ENCODE measurements around the gene SRGAP3. TPM values are rescaled to one million over a fixed set of nuclear protein-coding genes. Genes with fewer than 3 reads are reported as not detected.

SRGAP3 gene
- total RNA-seq, 1 experiment from 2014 or later: 17.9 TPM

DNA sequence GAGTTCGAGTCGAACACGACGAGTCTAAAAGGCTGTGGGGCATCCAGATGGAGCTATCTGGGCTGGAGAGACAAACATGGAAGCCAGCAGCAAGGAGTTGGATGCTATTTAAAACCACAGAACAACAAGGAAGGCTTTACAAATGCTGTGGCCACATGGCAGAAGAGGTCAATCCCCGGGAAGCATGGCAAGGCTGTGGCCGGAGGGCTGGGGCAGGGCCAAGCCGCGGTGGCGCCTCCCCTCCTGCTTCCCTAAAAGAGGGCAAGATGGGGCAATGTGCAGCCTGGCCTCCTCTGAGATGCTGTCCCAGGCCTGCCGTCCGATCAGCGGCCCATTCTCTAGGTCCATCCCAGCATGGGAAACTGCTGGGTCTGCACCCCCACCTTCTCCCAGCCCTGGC lies 139.1 kb downstream of the SRGAP3 start:
- Mint-ChIP-seq H3K27ac (no peak overlapping the region), H3K4me3 (no peak overlapping the region), H3K4me1 (peaks cover 16% of the 10 kb centered on the region), H3K9me3 (peaks cover 8% of the 10 kb centered on the region), H3K27me3 (ENCODE audit: low read depth) (no peaks in the 10 kb centered on the region), H3K36me3 (peaks cover 6% of the 10 kb centered on the region)
- CTCF ChIA-PET: interaction anchor here (1.7 to 4.5 kb wide), 6 partner anchors 9 to 193 kb away, joined by 5 to 44 read pairs (median 12); no protein-coding TSS in a partner anchor
- POLR2A ChIA-PET: no interaction called here
- DNase-seq (ENCODE audit: low spot score) (no peak), ATAC-seq (no peak)
- TF ChIP-seq, protein P1, sequence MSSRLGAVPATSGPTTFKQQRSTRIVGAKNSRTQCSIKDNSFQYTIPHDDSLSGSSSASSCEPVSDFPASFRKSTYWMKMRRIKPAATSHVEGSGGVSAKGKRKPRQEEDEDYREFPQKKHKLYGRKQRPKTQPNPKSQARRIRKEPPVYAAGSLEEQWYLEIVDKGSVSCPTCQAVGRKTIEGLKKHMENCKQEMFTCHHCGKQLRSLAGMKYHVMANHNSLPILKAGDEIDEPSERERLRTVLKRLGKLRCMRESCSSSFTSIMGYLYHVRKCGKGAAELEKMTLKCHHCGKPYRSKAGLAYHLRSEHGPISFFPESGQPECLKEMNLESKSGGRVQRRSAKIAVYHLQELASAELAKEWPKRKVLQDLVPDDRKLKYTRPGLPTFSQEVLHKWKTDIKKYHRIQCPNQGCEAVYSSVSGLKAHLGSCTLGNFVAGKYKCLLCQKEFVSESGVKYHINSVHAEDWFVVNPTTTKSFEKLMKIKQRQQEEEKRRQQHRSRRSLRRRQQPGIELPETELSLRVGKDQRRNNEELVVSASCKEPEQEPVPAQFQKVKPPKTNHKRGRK (CRISPR knock-in tag; IDR thresholded peaks at IDR 0.05; ENCODE audit: borderline replicate concordance): no peak
- TF ChIP-seq GRHL2 (CRISPR knock-in tag; IDR thresholded peaks at IDR 0.05; ENCODE audit: insufficient replicate concordance, severe bottlenecking) (no peak), ZNF671 (CRISPR knock-in tag; IDR thresholded peaks at IDR 0.05) (no peak)
- TF ChIP-seq, protein P2, sequence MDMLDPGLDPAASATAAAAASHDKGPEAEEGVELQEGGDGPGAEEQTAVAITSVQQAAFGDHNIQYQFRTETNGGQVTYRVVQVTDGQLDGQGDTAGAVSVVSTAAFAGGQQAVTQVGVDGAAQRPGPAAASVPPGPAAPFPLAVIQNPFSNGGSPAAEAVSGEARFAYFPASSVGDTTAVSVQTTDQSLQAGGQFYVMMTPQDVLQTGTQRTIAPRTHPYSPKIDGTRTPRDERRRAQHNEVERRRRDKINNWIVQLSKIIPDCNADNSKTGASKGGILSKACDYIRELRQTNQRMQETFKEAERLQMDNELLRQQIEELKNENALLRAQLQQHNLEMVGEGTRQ (CRISPR knock-in tag; IDR thresholded peaks at IDR 0.05): no peak
- TF ChIP-seq, protein P3, sequence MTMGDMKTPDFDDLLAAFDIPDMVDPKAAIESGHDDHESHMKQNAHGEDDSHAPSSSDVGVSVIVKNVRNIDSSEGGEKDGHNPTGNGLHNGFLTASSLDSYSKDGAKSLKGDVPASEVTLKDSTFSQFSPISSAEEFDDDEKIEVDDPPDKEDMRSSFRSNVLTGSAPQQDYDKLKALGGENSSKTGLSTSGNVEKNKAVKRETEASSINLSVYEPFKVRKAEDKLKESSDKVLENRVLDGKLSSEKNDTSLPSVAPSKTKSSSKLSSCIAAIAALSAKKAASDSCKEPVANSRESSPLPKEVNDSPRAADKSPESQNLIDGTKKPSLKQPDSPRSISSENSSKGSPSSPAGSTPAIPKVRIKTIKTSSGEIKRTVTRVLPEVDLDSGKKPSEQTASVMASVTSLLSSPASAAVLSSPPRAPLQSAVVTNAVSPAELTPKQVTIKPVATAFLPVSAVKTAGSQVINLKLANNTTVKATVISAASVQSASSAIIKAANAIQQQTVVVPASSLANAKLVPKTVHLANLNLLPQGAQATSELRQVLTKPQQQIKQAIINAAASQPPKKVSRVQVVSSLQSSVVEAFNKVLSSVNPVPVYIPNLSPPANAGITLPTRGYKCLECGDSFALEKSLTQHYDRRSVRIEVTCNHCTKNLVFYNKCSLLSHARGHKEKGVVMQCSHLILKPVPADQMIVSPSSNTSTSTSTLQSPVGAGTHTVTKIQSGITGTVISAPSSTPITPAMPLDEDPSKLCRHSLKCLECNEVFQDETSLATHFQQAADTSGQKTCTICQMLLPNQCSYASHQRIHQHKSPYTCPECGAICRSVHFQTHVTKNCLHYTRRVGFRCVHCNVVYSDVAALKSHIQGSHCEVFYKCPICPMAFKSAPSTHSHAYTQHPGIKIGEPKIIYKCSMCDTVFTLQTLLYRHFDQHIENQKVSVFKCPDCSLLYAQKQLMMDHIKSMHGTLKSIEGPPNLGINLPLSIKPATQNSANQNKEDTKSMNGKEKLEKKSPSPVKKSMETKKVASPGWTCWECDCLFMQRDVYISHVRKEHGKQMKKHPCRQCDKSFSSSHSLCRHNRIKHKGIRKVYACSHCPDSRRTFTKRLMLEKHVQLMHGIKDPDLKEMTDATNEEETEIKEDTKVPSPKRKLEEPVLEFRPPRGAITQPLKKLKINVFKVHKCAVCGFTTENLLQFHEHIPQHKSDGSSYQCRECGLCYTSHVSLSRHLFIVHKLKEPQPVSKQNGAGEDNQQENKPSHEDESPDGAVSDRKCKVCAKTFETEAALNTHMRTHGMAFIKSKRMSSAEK (CRISPR knock-in tag; IDR thresholded peaks at IDR 0.05; ENCODE audit: borderline replicate concordance): no peak
- TF ChIP-seq, protein P4, sequence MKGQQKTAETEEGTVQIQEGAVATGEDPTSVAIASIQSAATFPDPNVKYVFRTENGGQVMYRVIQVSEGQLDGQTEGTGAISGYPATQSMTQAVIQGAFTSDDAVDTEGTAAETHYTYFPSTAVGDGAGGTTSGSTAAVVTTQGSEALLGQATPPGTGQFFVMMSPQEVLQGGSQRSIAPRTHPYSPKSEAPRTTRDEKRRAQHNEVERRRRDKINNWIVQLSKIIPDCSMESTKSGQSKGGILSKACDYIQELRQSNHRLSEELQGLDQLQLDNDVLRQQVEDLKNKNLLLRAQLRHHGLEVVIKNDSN (CRISPR knock-in tag; IDR thresholded peaks at IDR 0.05): no peak

DNA sequence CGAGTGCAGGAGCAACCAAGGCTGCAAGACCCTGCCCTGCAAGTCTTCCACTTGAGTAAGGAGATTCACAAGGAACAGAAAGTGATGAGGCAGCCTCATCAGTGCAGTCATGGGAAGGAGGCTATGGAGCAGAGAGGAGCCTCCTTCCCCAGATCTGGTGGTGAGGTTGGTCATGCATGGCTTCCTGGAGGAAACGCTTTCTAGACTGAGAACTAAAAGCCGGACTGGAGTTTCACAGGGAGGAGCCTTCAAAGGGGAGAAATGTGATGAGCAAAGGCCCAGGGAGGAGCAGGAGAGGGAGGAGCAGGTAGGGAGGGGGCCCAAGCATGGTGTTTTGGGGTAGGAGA lies 139.9 kb downstream of the SRGAP3 start:
- CTCF ChIA-PET: interaction anchor here (1.2 to 4.5 kb wide), 2 partner anchors 10 to 194 kb away, joined by 3 to 44 read pairs; no protein-coding TSS in a partner anchor
- POLR2A ChIA-PET: no interaction called here
- Mint-ChIP-seq H3K27me3 (ENCODE audit: low read depth) (no peaks in the 10 kb centered on the region), H3K4me1 (peaks cover 19% of the 10 kb centered on the region), H3K27ac (no peak overlapping the region), H3K36me3 (peaks cover 6% of the 10 kb centered on the region), H3K4me3 (no peak overlapping the region), H3K9me3 (peaks cover 8% of the 10 kb centered on the region)
- DNase-seq (ENCODE audit: low spot score) (no peak), ATAC-seq (no peak)
- no peak for TF ChIP-seq CREB1 (CRISPR knock-in tag; IDR thresholded peaks at IDR 0.05)
- TF ChIP-seq FOXK1 (CRISPR knock-in tag; IDR thresholded peaks at IDR 0.05): no peak
- TF ChIP-seq, protein P5, sequence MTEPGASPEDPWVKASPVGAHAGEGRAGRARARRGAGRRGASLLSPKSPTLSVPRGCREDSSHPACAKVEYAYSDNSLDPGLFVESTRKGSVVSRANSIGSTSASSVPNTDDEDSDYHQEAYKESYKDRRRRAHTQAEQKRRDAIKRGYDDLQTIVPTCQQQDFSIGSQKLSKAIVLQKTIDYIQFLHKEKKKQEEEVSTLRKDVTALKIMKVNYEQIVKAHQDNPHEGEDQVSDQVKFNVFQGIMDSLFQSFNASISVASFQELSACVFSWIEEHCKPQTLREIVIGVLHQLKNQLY (CRISPR knock-in tag; IDR thresholded peaks at IDR 0.05): no peak
- TF ChIP-seq, protein P6, sequence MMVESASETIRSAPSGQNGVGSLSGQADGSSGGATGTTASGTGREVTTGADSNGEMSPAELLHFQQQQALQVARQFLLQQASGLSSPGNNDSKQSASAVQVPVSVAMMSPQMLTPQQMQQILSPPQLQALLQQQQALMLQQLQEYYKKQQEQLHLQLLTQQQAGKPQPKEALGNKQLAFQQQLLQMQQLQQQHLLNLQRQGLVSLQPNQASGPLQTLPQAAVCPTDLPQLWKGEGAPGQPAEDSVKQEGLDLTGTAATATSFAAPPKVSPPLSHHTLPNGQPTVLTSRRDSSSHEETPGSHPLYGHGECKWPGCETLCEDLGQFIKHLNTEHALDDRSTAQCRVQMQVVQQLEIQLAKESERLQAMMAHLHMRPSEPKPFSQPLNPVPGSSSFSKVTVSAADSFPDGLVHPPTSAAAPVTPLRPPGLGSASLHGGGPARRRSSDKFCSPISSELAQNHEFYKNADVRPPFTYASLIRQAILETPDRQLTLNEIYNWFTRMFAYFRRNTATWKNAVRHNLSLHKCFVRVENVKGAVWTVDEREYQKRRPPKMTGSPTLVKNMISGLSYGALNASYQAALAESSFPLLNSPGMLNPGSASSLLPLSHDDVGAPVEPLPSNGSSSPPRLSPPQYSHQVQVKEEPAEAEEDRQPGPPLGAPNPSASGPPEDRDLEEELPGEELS (CRISPR knock-in tag; IDR thresholded peaks at IDR 0.05): no peak
- TF ChIP-seq JUN (CRISPR knock-in tag; IDR thresholded peaks at IDR 0.05): no peak
- TF ChIP-seq GRHL2 (CRISPR knock-in tag; IDR thresholded peaks at IDR 0.05; ENCODE audit: insufficient replicate concordance, severe bottlenecking): no peak

Data from WTC11 (cell line).